Measurements from ENCODE around the gene KRTAP10-10.

DNA sequence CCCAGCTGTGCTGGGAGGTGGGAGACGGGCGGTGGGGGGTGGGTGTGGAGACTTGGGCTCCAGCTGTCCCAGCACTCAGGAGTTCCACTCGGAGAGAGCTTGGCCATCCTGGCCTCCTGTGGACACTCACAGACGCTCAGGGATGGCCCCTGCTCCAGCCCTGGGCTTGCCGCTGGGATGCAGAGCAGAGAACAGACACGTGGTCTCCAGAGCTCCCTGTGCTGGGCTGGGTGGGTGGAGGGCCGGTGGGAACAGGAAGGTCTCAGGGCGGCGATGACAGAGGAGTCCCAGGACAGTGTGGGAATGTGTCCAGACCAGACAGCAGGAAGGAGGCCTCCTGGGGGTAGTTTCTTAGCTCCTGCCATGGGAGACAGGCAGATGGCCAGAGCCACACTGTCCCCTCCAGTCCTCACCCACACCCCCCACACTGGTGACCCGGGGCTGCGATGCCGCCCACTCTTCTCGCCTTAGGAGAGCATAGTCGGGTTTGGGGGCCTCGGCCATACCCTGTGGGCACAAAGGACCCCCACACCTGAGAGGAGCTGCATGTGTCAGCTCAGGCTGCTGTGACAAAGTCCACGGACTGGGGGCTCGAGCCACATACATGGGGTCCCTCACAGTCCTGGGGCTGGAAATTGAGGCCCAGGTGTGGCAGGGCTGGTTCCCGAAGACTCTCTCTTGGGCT lies 8.3 kb upstream of the KRTAP10-10 start:
- TF ChIP-seq YY1 (IDR thresholded peaks at IDR 0.05; ENCODE audit: low read depth, low read length) (no peak), SIN3A (conservative IDR thresholded peaks at IDR 0.05 in 1 of 2, IDR thresholded peaks at IDR 0.05 in 1 of 2; ENCODE audit: low read depth in 1 of 2, low read length in 2 of 2) (no peak), TCF12 (IDR thresholded peaks at IDR 0.05; ENCODE audit: low read depth, low read length) (no peak)
- TF ChIP-seq, protein P1, sequence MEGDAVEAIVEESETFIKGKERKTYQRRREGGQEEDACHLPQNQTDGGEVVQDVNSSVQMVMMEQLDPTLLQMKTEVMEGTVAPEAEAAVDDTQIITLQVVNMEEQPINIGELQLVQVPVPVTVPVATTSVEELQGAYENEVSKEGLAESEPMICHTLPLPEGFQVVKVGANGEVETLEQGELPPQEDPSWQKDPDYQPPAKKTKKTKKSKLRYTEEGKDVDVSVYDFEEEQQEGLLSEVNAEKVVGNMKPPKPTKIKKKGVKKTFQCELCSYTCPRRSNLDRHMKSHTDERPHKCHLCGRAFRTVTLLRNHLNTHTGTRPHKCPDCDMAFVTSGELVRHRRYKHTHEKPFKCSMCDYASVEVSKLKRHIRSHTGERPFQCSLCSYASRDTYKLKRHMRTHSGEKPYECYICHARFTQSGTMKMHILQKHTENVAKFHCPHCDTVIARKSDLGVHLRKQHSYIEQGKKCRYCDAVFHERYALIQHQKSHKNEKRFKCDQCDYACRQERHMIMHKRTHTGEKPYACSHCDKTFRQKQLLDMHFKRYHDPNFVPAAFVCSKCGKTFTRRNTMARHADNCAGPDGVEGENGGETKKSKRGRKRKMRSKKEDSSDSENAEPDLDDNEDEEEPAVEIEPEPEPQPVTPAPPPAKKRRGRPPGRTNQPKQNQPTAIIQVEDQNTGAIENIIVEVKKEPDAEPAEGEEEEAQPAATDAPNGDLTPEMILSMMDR (IDR thresholded peaks at IDR 0.05; ENCODE audit: control extremely low read depth in 1 of 3, insufficient read depth in 1 of 3, low read depth in 1 of 3, low read length in 3 of 3): no peak

All from H1 (cell line).